Endodermal cell (in vitro differentiated cells): ENCODE data around the gene ZNF587B. TPM values are rescaled to one million over a fixed set of nuclear protein-coding genes. Genes with fewer than 3 reads are reported as not detected.
"Not testable (repeated sequence)": the region's sequence is repeated elsewhere in the genome, so short reads cannot be mapped to it uniquely, and the experiment has no call there.

Experiments used
- DNase-seq: peaks from one replicate; pipeline ENCODE4 v3.0.0-alpha.2; 2017
- H3K27ac ChIP-seq: 2 replicates; pipeline ENCODE4 v1.5.1; 2013; ENCODE audit warnings: mild to moderate bottlenecking, low read depth, low read length, moderate library complexity
- H3K27me3 ChIP-seq: 2 replicates; pipeline ENCODE4 v1.6.1; 2013; ENCODE audit warnings: mild to moderate bottlenecking, low read length, moderate library complexity; ENCODE audit not compliant: insufficient read depth, control insufficient read depth, poor library complexity, severe bottlenecking
- H3K36me3 ChIP-seq: 2 replicates; pipeline ENCODE4 v1.7.0; 2013; ENCODE audit warnings: mild to moderate bottlenecking, low read length, moderate library complexity; ENCODE audit not compliant: control insufficient read depth, insufficient read depth
- H3K4me1 ChIP-seq: one replicate; pipeline ENCODE4 v1.7.0; 2013; ENCODE audit warnings: low read length; ENCODE audit not compliant: control insufficient read depth, insufficient read depth
- H3K4me3 ChIP-seq: 2 replicates; pipeline ENCODE4 v1.5.1; 2013; ENCODE audit warnings: mild to moderate bottlenecking, low read length, moderate library complexity
- H3K9ac ChIP-seq: 2 replicates; pipeline ENCODE4 v1.6.1; 2013; ENCODE audit warnings: mild to moderate bottlenecking, low read length, moderate library complexity; ENCODE audit not compliant: poor library complexity, severe bottlenecking; ENCODE audit errors: extremely low read depth
- H3K9me3 ChIP-seq: 2 replicates; pipeline ENCODE4 v1.6.1; 2013; ENCODE audit warnings: mild to moderate bottlenecking, low read length, moderate library complexity; ENCODE audit not compliant: control insufficient read depth
- H3K27ac Mint-ChIP-seq: 2 replicates; pipeline ENCODE4 v1.8.0; 2020; ENCODE audit warnings: mixed read lengths
- H3K27me3 Mint-ChIP-seq: 2 replicates; pipeline ENCODE4 v1.8.0; 2021; ENCODE audit warnings: mild to moderate bottlenecking, mixed read lengths; ENCODE audit not compliant: insufficient read depth
- H3K36me3 Mint-ChIP-seq: 2 replicates; pipeline ENCODE4 v1.8.0; 2020; ENCODE audit warnings: low read depth, mixed read lengths
- H3K4me1 Mint-ChIP-seq: 2 replicates; pipeline ENCODE4 v1.8.0; 2020; ENCODE audit warnings: mixed read lengths
- H3K4me3 Mint-ChIP-seq: 2 replicates; pipeline ENCODE4 v1.8.0; 2020; ENCODE audit warnings: mild to moderate bottlenecking, moderate library complexity, mixed read lengths
- H3K9me3 Mint-ChIP-seq: 2 replicates; pipeline ENCODE4 v1.8.0; 2020; ENCODE audit warnings: mild to moderate bottlenecking, mixed read lengths
- WGBS, 2 experiments: methylation state at CpG; one replicate each; pipeline versions ENCODE4 v1.1.5 to v1.1.7; 2013; ENCODE audit warnings: missing lambda C conversion rate in 2 of 2, mixed read lengths in 1 of 2; ENCODE audit not compliant: insufficient coverage in 1 of 2, insufficient read length in 1 of 2; 5-methylcytosine and 5-hydroxymethylcytosine counted together
- total RNA-seq, 2 donors: library from RNA; stranded (reverse); fragmentation: NEBNext Ultra II Directional in 1 of 2; extraction: Animal tissue kit (Norgen Biotek cat#: 25700) in 1 of 2; gene quantifications; 2 replicates in 1 of 2; 3 replicates in 1 of 2; pipeline ENCODE4 v1.2.1, GENCODE V29; 2021
- TF ChIP-seq, protein P1 (sequence below): fragments of 200-600 bp; sonication (generic); conservative IDR thresholded peaks from 2 replicates; pipeline ENCODE4 v1.5.0; 2021; ENCODE audit warnings: antibody characterized with exemption, mild to moderate bottlenecking

Gene ZNF587B
- total RNA-seq, 2 donors from 2014 or later: 37.0 to 39.9 TPM

GRCh38 chr19:57841122-57841763, 11.1 kb downstream of the ZNF587B start:
- WGBS, 2 experiments: 97 to 98% methylated on average over 4 to 5 of the region's 6 CpGs
- Histone ChIP-seq H3K36me3 (peaks cover 76% of the 10 kb centered on the region), H3K9me3 (no peaks in the 10 kb centered on the region), H3K4me1 (no peaks in the 10 kb centered on the region), H3K9ac (peak overlapping the region; percentile 17), H3K27ac (no peak overlapping the region), H3K4me3 (no peak overlapping the region), H3K27me3 (no peaks in the 10 kb centered on the region)
- Mint-ChIP-seq H3K4me1 (no peaks in the 10 kb centered on the region), H3K27ac (no peak overlapping the region), H3K36me3 (peaks cover 81% of the 10 kb centered on the region), H3K9me3 (no peaks in the 10 kb centered on the region), H3K4me3 (no peak overlapping the region), H3K27me3 (no peaks in the 10 kb centered on the region)
- peak; percentile 51 for DNase-seq
- TF ChIP-seq, protein P1, sequence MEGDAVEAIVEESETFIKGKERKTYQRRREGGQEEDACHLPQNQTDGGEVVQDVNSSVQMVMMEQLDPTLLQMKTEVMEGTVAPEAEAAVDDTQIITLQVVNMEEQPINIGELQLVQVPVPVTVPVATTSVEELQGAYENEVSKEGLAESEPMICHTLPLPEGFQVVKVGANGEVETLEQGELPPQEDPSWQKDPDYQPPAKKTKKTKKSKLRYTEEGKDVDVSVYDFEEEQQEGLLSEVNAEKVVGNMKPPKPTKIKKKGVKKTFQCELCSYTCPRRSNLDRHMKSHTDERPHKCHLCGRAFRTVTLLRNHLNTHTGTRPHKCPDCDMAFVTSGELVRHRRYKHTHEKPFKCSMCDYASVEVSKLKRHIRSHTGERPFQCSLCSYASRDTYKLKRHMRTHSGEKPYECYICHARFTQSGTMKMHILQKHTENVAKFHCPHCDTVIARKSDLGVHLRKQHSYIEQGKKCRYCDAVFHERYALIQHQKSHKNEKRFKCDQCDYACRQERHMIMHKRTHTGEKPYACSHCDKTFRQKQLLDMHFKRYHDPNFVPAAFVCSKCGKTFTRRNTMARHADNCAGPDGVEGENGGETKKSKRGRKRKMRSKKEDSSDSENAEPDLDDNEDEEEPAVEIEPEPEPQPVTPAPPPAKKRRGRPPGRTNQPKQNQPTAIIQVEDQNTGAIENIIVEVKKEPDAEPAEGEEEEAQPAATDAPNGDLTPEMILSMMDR: no peak

DNA sequence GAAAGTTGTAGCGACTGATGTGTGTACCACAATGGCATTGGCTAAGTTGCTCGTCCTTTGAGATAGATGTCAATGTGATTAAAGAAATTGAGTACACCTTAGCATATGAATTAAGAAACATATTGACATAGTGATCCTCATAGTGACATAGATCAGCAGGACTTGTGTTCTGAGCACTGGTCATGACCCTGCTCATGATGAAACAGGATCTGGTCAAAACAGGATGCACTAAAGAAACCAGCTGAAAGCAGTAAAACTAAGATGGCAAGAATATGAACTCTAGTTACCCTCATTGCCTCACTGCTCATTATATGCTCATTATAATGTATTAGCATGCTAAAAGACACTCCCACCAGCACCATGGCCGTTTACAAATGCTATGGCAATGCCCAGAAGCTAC, 17.1 kb downstream of the ZNF587B start:
- DNase-seq, H3K27ac Mint-ChIP-seq, H3K9me3 ChIP-seq, H3K4me1 ChIP-seq, H3K27me3 Mint-ChIP-seq, H3K4me3 Mint-ChIP-seq, H3K9me3 Mint-ChIP-seq, H3K27ac ChIP-seq, H3K9ac ChIP-seq, H3K27me3 ChIP-seq, H3K4me3 ChIP-seq: not testable (repeated sequence)
- peaks cover 20% of the 10 kb centered on the region for H3K4me1 Mint-ChIP-seq
- peaks cover 46% of the 10 kb centered on the region for H3K36me3 Mint-ChIP-seq
- H3K36me3 ChIP-seq: peaks cover 51% of the 10 kb centered on the region
- WGBS, 2 experiments: 43 to 85% methylated on average over 1 to 3 of the region's 3 CpGs

- H3K27ac Mint-ChIP-seq: peak overlapping the region; percentile 86
- H3K9ac ChIP-seq: not testable (repeated sequence)
- H3K4me1 Mint-ChIP-seq: peaks cover 21% of the 10 kb centered on the region
These were observed 19.1 kb downstream of the ZNF587B start for GRCh38 chr19:57849162-57849665.

DNA sequence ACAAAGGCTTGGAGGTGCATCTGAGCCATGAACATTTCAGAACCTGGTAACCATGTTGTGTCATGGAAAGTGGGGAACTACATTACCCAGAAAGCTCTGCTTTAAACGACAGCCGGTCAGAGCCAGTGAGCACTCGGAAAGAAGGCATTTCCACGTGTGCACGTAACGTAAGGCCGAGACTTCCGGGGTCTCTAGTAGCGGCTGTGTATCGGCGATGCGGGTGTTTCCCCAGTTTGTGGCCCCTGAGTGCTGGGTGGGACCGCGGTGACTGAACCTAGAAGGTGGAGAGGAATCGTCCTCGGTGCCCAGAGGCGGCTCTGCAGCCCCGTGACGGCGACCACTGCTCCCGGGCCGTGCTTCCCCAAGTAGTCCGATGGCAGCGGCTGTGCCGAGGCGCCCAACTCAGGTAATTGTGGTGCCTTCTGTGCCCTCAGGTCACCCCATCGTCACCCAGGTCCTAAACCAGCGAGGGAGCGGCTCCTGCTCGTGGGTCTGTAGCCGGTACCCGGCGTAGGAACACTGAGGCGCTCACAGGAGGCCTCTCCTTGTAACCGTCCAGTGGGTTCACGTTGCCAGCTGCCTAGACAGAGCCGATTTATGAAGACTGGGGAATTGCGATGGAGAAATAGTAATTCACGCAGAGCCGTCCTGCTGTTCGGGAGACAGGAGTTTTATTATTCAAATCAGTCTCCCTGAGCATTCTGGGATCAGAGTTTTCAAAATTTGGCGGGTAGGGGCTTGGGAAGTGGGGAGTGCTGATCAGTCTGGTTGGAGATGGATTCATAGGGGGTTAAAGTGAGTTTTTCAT, 19.8 kb downstream of the ZNF587B start, which contains the start of gene ZNF587:
TSS of gene ZNF587 (plus strand) at position 194 of the 808 bp plus-strand sequence. CDS start at position 374, 180 bp downstream.
- H3K9ac ChIP-seq: peak within 1 kb of the TSS; percentile 94
- peak; percentile 87 for DNase-seq
- not testable (repeated sequence) for H3K9me3 Mint-ChIP-seq, H3K27me3 Mint-ChIP-seq, H3K9me3 ChIP-seq, H3K4me1 ChIP-seq, H3K27me3 ChIP-seq
- peak within 1 kb of the TSS; percentile 77 for H3K4me3 Mint-ChIP-seq
- H3K4me1 Mint-ChIP-seq: peaks cover 21% of the 10 kb centered on the region
- peaks cover 45% of the 10 kb centered on the region for H3K36me3 ChIP-seq
- peak within 1 kb of the TSS; percentile 93 for H3K27ac Mint-ChIP-seq
- H3K27ac ChIP-seq: peak within 1 kb of the TSS; percentile 54
- WGBS, 2 experiments: 1 to 6% methylated on average over 12 to 41 of the region's 42 CpGs
- H3K4me3 ChIP-seq: peak within 1 kb of the TSS; percentile 97
- H3K36me3 Mint-ChIP-seq: peaks cover 47% of the 10 kb centered on the region

More at GRCh38 chr19:57849162-57849665, 19.1 kb downstream of the ZNF587B start:
- H3K4me3 Mint-ChIP-seq: peak overlapping the region; percentile 77
- peaks cover 47% of the 10 kb centered on the region for H3K36me3 ChIP-seq
- not testable (repeated sequence) for H3K27me3 Mint-ChIP-seq, H3K9me3 ChIP-seq, H3K27ac ChIP-seq, DNase-seq, H3K4me1 ChIP-seq, H3K9me3 Mint-ChIP-seq, H3K27me3 ChIP-seq
- H3K36me3 Mint-ChIP-seq: peaks cover 46% of the 10 kb centered on the region
- WGBS, 2 experiments: 57% methylated on average over 2 of the region's 2 CpGs; no CpG with 5 or more reads in 1 of the 2 experiments
- H3K4me3 ChIP-seq: peak overlapping the region; percentile 97
